GM03348 (cell line): ENCODE measurements around the gene COL26A1.

Experiments
- DNase-seq: peaks from one replicate; pipeline ENCODE4 v3.0.0; 2012; ENCODE audit warnings: low spot score

COL26A1 gene

GRCh38 chr7:101373812-101374614, 11.3 kb downstream of the COL26A1 start:
- no peak for DNase-seq

GRCh38 chr7:101374990-101375389, 12.3 kb downstream of the COL26A1 start:
- no peak for DNase-seq

GRCh38 chr7:101376601-101377000, 13.9 kb downstream of the COL26A1 start:
- DNase-seq, result no peak

GRCh38 chr7:101377189-101377736, 14.6 kb downstream of the COL26A1 start:
- DNase-seq, result no peak

- peak; percentile 53 for DNase-seq
Measured at GRCh38 chr7:101378751-101379174, 16.1 kb downstream of the COL26A1 start.

- DNase-seq, result no peak
Measured at GRCh38 chr7:101379302-101379701, 16.6 kb downstream of the COL26A1 start.

GRCh38 chr7:101381549-101382111, 19.0 kb downstream of the COL26A1 start:
- DNase-seq, result no peak

- no peak for DNase-seq
Measured at GRCh38 chr7:101382937-101383336, 20.3 kb downstream of the COL26A1 start.

- no peak for DNase-seq
Measured at GRCh38 chr7:101386177-101386557, 23.5 kb downstream of the COL26A1 start.

GRCh38 chr7:101386558-101387231, 24.0 kb downstream of the COL26A1 start:
- DNase-seq, result peak; percentile 56

GRCh38 chr7:101390901-101391301, 28.2 kb downstream of the COL26A1 start:
- DNase-seq, result peak; percentile 28

- DNase-seq, result no peak
Measured at GRCh38 chr7:101391991-101392390, 29.3 kb downstream of the COL26A1 start.

- DNase-seq, result no peak
Measured at GRCh38 chr7:101393865-101394264, 31.2 kb downstream of the COL26A1 start.

- no peak for DNase-seq
Measured at GRCh38 chr7:101395376-101395775, 32.7 kb downstream of the COL26A1 start.

- no peak for DNase-seq
Measured at GRCh38 chr7:101397243-101397642, 34.6 kb downstream of the COL26A1 start.

GRCh38 chr7:101397770-101398324, 35.2 kb downstream of the COL26A1 start:
- no peak for DNase-seq

GRCh38 chr7:101398396-101399289, 36.0 kb downstream of the COL26A1 start:
- no peak for DNase-seq

- peak; percentile 64 for DNase-seq
Measured at GRCh38 chr7:101399759-101400158, 37.1 kb downstream of the COL26A1 start.

- no peak for DNase-seq
Measured at GRCh38 chr7:101400751-101401150, 38.1 kb downstream of the COL26A1 start.

- no peak for DNase-seq
Measured at GRCh38 chr7:101401390-101402080, 38.9 kb downstream of the COL26A1 start.
